Sigmoid colon (tissue), 4 donors: ENCODE data around the gene ADAD1.

ENCODE experiments used
- EP300 ChIP-seq, 4 donors: sonication (generic); formaldehyde crosslinking; IDR thresholded peaks; one replicate each; pipeline ENCODE4 v1.6.1; 2017; ENCODE audit warnings: antibody characterized with exemption in 4 of 4
- POLR2A ChIP-seq, 2 donors: fragments of 450-650 bp; IDR thresholded peaks; one replicate each; pipeline ENCODE4 v1.6.1; 2016; ENCODE audit warnings: antibody characterized with exemption in 2 of 2, mild to moderate bottlenecking in 2 of 2, moderate library complexity in 2 of 2
- POLR2AphosphoS5 ChIP-seq, 4 donors: sonication (generic); formaldehyde crosslinking; IDR thresholded peaks; one replicate each; pipeline ENCODE4 v1.6.1; 2017; ENCODE audit warnings: antibody characterized with exemption in 4 of 4
- TF ChIP-seq, protein P1 (sequence below), 4 experiments: fragments of 450-650 bp in 3 of 4; fragments of 200-600 bp in 1 of 4; IDR thresholded peaks; one replicate each; pipeline ENCODE4 v1.5.1; 2016 to 2019; ENCODE audit warnings: antibody characterized with exemption in 4 of 4, mild to moderate bottlenecking in 3 of 4, moderate library complexity in 2 of 4

DNA sequence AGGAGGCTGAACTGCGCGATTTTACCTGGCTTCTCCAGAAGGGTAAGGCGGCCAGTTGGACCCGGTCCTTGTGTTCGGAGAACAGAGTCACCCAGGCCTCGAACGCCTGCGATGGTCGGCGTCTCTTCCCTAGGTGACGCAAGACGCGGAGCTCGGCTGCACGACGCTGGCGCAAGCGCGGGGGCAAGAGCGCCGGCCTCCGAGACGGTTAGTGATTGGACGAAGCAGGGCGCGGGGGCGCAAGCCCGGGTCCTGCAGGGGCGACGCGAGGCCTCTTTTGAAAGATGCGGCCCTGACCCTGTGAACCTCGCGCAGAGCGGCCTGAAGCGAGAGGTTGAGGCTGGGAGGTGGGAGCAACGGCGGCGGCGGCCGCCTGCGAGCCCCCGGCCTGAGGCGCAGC lies 428 bp downstream of the ADAD1 start:
- TF ChIP-seq, protein P1, sequence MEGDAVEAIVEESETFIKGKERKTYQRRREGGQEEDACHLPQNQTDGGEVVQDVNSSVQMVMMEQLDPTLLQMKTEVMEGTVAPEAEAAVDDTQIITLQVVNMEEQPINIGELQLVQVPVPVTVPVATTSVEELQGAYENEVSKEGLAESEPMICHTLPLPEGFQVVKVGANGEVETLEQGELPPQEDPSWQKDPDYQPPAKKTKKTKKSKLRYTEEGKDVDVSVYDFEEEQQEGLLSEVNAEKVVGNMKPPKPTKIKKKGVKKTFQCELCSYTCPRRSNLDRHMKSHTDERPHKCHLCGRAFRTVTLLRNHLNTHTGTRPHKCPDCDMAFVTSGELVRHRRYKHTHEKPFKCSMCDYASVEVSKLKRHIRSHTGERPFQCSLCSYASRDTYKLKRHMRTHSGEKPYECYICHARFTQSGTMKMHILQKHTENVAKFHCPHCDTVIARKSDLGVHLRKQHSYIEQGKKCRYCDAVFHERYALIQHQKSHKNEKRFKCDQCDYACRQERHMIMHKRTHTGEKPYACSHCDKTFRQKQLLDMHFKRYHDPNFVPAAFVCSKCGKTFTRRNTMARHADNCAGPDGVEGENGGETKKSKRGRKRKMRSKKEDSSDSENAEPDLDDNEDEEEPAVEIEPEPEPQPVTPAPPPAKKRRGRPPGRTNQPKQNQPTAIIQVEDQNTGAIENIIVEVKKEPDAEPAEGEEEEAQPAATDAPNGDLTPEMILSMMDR (IDR thresholded peaks at IDR 0.05): no peak
- TF ChIP-seq EP300 (IDR thresholded peaks at IDR 0.05): no peak
- TF ChIP-seq POLR2A (IDR thresholded peaks at IDR 0.05): no peak
- TF ChIP-seq POLR2AphosphoS5 (IDR thresholded peaks at IDR 0.05): no peak
